ENCODE data around the gene ARHGAP21.

Gene ARHGAP21

GRCh38 chr10:24569828-24570657 is 153.6 kb downstream of the ARHGAP21 start:
- no peak for DNase-seq

GRCh38 chr10:24569330-24569796 is 154.3 kb downstream of the ARHGAP21 start:
- DNase-seq = no peak

- DNase-seq = no peak
Observed at GRCh38 chr10:24568042-24568441, 155.6 kb downstream of the ARHGAP21 start.

GRCh38 chr10:24561453-24561852 is 162.2 kb downstream of the ARHGAP21 start:
- DNase-seq = no peak

GRCh38 chr10:24556750-24557742 is 166.6 kb downstream of the ARHGAP21 start:
- DNase-seq = no peak

- no peak for DNase-seq
Observed at GRCh38 chr10:24556126-24556749, 167.4 kb downstream of the ARHGAP21 start.

- DNase-seq = no peak
Observed at GRCh38 chr10:24554036-24554435, 169.7 kb downstream of the ARHGAP21 start.

GRCh38 chr10:24553051-24553612 is 170.6 kb downstream of the ARHGAP21 start:
- no peak for DNase-seq

- DNase-seq = no peak
Observed at GRCh38 chr10:24552346-24553016, 171.2 kb downstream of the ARHGAP21 start.

GRCh38 chr10:24551161-24551560 is 172.5 kb downstream of the ARHGAP21 start:
- DNase-seq = no peak

- no peak for DNase-seq
Observed at GRCh38 chr10:24550680-24551079, 173.0 kb downstream of the ARHGAP21 start.

- no peak for DNase-seq
Observed at GRCh38 chr10:24545585-24545984, 178.1 kb downstream of the ARHGAP21 start.

GRCh38 chr10:24544776-24545175 is 178.9 kb downstream of the ARHGAP21 start:
- DNase-seq = no peak

GRCh38 chr10:24542314-24543270 is 181.1 kb downstream of the ARHGAP21 start:
- no peak for DNase-seq

- no peak for DNase-seq
Observed at GRCh38 chr10:24541239-24541753, 182.4 kb downstream of the ARHGAP21 start.

- no peak for DNase-seq
Observed at GRCh38 chr10:24536636-24537035, 187.1 kb downstream of the ARHGAP21 start.

GRCh38 chr10:24533981-24534380 is 189.7 kb downstream of the ARHGAP21 start:
- no peak for DNase-seq

All from NCI-H1092 treated with DMSO at 0.1 percent for 48 hours (cell line).